ENCODE data around the gene RBM47.
"Not testable (repeated sequence)": the region's sequence is repeated elsewhere in the genome, so short reads cannot be mapped to it uniquely, and the experiment has no call there.

RBM47 gene

DNA sequence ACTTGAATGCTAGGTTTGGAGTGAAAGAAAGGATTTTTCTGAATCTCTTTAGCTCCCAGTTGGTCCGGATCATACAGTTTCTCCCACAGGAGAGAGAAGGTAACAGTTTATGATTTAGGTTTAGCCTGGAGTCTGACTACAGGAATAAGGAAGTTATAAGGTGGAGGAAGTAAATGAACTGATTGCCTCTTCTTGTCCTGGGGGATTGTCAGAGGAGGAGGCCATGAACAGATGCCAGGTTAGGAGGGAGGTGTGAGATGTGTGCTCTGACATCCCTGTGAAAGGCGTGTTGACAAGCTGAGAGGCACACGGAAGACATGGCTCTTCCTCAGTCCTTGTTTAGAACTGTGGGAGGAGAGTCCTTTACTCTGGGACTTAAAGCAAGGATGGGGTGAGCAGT lies 230.1 kb downstream of the RBM47 start:
- DNase-seq, result no peak

GRCh38 chr4:40395908-40396793 lies 233.5 kb downstream of the RBM47 start:
- peak; percentile 46 for DNase-seq

- no peak for DNase-seq
Observed at GRCh38 chr4:40395166-40395900, 234.3 kb downstream of the RBM47 start.

- no peak for DNase-seq
Observed at GRCh38 chr4:40394236-40394635, 235.4 kb downstream of the RBM47 start.

GRCh38 chr4:40392241-40392640 lies 237.4 kb downstream of the RBM47 start:
- not testable (repeated sequence) for DNase-seq

DNA sequence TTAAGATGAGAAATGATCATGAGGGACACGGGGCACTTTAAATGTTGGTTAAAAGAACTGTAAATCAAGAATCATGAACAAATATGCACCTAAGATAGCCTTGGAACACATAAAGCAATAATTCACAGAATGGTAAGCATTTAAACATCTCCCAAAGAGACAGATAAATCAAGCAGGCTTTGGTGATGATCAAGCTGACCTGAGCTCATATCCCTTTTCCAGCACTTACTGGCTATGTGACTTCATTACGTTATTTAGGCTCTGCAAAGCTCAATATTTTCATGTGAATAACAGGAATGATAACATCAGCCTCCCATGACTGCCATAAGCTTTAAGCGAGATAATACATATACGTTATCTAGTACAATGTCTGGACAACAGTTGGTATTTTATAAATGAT lies 239.7 kb downstream of the RBM47 start:
- DNase-seq, result no peak

GRCh38 chr4:40388239-40388638 lies 241.4 kb downstream of the RBM47 start:
- DNase-seq, result no peak

GRCh38 chr4:40380647-40381046 lies 249.0 kb downstream of the RBM47 start:
- no peak for DNase-seq

- no peak for DNase-seq
Observed at GRCh38 chr4:40379248-40379647, 250.4 kb downstream of the RBM47 start.

- no peak for DNase-seq
Observed at GRCh38 chr4:40378619-40379018, 251.0 kb downstream of the RBM47 start.

DNA sequence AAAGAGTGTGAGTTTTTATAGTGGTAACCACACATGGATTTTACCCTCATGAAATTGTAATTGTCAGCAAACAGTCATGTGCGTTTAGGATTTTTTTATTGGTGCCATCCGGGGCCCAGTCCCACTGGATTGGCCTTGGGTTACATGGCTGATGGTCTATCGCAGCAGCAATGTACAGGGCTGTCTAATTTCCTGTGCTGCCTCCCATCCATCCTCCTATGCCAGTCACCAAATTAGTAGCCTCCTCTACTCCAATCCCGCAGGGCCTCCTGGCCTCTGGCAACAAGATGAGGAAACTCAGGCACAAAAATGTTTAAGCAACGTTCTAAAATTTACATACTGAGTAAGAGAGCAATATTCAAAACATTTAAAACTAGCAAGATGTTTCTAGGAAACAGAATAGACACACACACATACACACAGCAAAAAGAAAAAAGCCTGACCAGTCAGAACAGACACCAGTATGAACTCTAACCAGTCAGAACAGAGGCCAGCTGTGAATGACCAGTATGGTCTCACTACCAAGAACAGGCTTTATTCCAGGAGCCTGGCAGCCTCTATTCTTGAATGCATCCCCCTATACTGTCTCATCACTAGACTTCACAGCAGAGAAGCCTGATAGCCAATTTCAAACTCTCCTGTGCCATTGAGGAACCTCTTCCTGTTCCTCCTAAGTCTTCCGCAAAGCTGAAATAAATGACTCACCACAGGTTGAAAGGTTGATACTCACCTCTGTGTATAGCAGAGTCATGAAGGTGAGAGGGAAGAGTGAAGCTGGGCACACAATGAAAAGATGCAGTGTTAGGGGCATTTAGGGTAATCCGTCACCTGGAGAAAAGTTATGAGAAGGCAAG lies 251.9 kb downstream of the RBM47 start:
- no peak for DNase-seq

GRCh38 chr4:40375620-40376019 lies 254.0 kb downstream of the RBM47 start:
- no peak for DNase-seq

DNA sequence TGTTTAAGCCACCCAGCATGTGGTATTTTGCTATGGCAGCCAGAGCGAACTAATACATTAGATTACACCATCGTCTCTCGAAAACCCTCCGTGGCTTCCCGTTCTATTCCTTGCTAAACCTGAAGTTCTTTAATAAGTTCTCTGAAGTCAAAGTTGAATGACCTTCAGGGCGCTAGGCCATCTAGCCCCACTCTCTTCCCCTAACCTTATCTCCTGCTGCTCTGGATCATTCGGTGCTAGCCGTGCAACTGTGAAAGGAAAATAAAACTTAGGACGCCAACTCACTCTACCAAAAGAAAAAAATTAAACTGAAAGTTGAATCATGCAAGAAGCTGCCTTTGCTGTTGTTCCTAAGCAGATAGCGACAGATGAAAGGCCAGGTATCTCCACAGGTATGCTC lies 254.6 kb downstream of the RBM47 start:
- DNase-seq, result no peak

- no peak for DNase-seq
Observed at GRCh38 chr4:40373636-40374035, 256.0 kb downstream of the RBM47 start.
